ENCODE measurements around the gene ABCF1.
A peak's percentile ranks its signal among the peaks of the same experiment; 100 is the strongest.
"Not testable (repeated sequence)": the region's sequence is repeated elsewhere in the genome, so short reads cannot be mapped to it uniquely, and the experiment has no call there.

Gene ABCF1

GRCh38 chr6:30571075-30571761 is at the start of gene ABCF1:
Gene ABCF1, plus strand, starts transcription at chr6:30571442. Its CDS starts 46 bp downstream, at chr6:30571488.
- peak; percentile 96 for DNase-seq

GRCh38 chr6:30521952-30522351 is 49.3 kb upstream of the ABCF1 start:
- DNase-seq = not testable (repeated sequence)

- not testable (repeated sequence) for DNase-seq
These were observed 44.8 kb upstream of the ABCF1 start for GRCh38 chr6:30526444-30526843.

- DNase-seq = not testable (repeated sequence)
These were observed 41.8 kb upstream of the ABCF1 start for GRCh38 chr6:30529349-30529875.

GRCh38 chr6:30530014-30530413 is 41.2 kb upstream of the ABCF1 start:
- DNase-seq = no peak

GRCh38 chr6:30533460-30534294 is 37.6 kb upstream of the ABCF1 start:
- no peak for DNase-seq

- DNase-seq = no peak
These were observed 33.3 kb upstream of the ABCF1 start for GRCh38 chr6:30537931-30538330.

- DNase-seq = peak; percentile 66 to 75
These were observed 29.5 kb upstream of the ABCF1 start for GRCh38 chr6:30541515-30542403.

- DNase-seq = no peak
These were observed 28.9 kb upstream of the ABCF1 start for GRCh38 chr6:30542404-30542725.

GRCh38 chr6:30542915-30543314 is 28.3 kb upstream of the ABCF1 start:
- DNase-seq = no peak

- no peak for DNase-seq
These were observed 27.4 kb upstream of the ABCF1 start for GRCh38 chr6:30543821-30544220.

- peak; percentile 17 to 51 for DNase-seq
These were observed 26.5 kb upstream of the ABCF1 start for GRCh38 chr6:30544666-30545272.

- no peak for DNase-seq
These were observed 23.8 kb upstream of the ABCF1 start for GRCh38 chr6:30547454-30547853.

GRCh38 chr6:30548375-30548774 is 22.9 kb upstream of the ABCF1 start:
- DNase-seq = no peak

GRCh38 chr6:30554404-30554803 is 16.8 kb upstream of the ABCF1 start:
- no peak for DNase-seq

GRCh38 chr6:30554962-30555815 is 16.1 kb upstream of the ABCF1 start:
- peak; percentile 24 to 25 for DNase-seq

GRCh38 chr6:30555816-30556065 is 15.5 kb upstream of the ABCF1 start:
- no peak for DNase-seq

GRCh38 chr6:30556066-30556905 is 15.0 kb upstream of the ABCF1 start, which contains the start of gene GNL1:
Gene GNL1, minus strand, starts transcription at chr6:30556489. Its CDS starts 286 bp downstream, at chr6:30556203.
- peak; percentile 90 to 92 for DNase-seq

GRCh38 chr6:30556906-30557682 is 14.1 kb upstream of the ABCF1 start, which contains the start of gene PRR3:
Gene PRR3, plus strand, starts transcription at chr6:30557295. Its CDS starts 50 bp downstream, at chr6:30557345.
- peak; percentile 87 to 88 for DNase-seq

GRCh38 chr6:30557683-30557981 is 13.6 kb upstream of the ABCF1 start:
- no peak for DNase-seq

All from NCI-H2081 (cell line).